Measurements from ENCODE around the gene GARNL3. TPM values are rescaled to one million over a fixed set of nuclear protein-coding genes. Genes with fewer than 3 reads are reported as not detected.
A peak's percentile ranks its signal among the peaks of the same experiment; 100 is the strongest.

Gene GARNL3
- total and polyA plus RNA-seq, 2 of the 13 experiments (the other 11 are each of a cell fraction or from before 2014, with no cell fraction given), result 3.9 to 11.0 TPM

GRCh38 chr9:127397646-127398274 is 133.2 kb downstream of the GARNL3 start (continued):
- TF ChIP-seq CSRNP1 (CRISPR knock-in tag; IDR thresholded peaks at IDR 0.05), result no peak
- TF ChIP-seq POLR2A (IDR thresholded peaks at IDR 0.05; ENCODE audit: insufficient read depth in 1 of 2, low read depth in 2 of 2, low read length in 2 of 2), result no peak
- no peak for TF ChIP-seq RORA (CRISPR knock-in tag; IDR thresholded peaks at IDR 0.05)
- TF ChIP-seq ZNF207 (IDR thresholded peaks at IDR 0.05; ENCODE audit: borderline replicate concordance), result no peak
- no peak for TF ChIP-seq NBN (conservative IDR thresholded peaks at IDR 0.05)
- TF ChIP-seq SP140L (CRISPR knock-in tag; IDR thresholded peaks at IDR 0.05; ENCODE audit: borderline replicate concordance), result no peak
- TF ChIP-seq TARDBP (CRISPR knock-in tag; IDR thresholded peaks at IDR 0.05), result no peak
- no peak for TF ChIP-seq ZNF292 (CRISPR knock-in tag; IDR thresholded peaks at IDR 0.05; ENCODE audit: borderline replicate concordance, low read depth)
- no peak for TF ChIP-seq TBX3 (IDR thresholded peaks at IDR 0.05; ENCODE audit: borderline replicate concordance)
- no peak for TF ChIP-seq ZFP1 (CRISPR knock-in tag; IDR thresholded peaks at IDR 0.05)
- no peak for TF ChIP-seq ZKSCAN5 (CRISPR knock-in tag; IDR thresholded peaks at IDR 0.05)
- no peak for TF ChIP-seq TRAFD1 (CRISPR knock-in tag; IDR thresholded peaks at IDR 0.05; ENCODE audit: borderline replicate concordance)
- peak; percentile 29 for TF ChIP-seq ZFX (CRISPR knock-in tag; IDR thresholded peaks at IDR 0.05; ENCODE audit: low read depth)
- TF ChIP-seq FOXM1 (CRISPR knock-in tag; IDR thresholded peaks at IDR 0.05), result no peak
- TF ChIP-seq ZNF792 (CRISPR knock-in tag; IDR thresholded peaks at IDR 0.05), result peak; percentile 39; the same call in 1 of the 2 replicates
- no peak for TF ChIP-seq PHF5A (CRISPR knock-in tag; IDR thresholded peaks at IDR 0.05; ENCODE audit: low read depth, unreplicated experiment)
- no peak for TF ChIP-seq HMGXB3 (CRISPR knock-in tag; IDR thresholded peaks at IDR 0.05; ENCODE audit: borderline replicate concordance)
- TF ChIP-seq ZNF614 (CRISPR knock-in tag; IDR thresholded peaks at IDR 0.05; ENCODE audit: borderline replicate concordance), result peak; percentile 38; the same call in 1 of the 2 replicates
- TF ChIP-seq ZNF850 (CRISPR knock-in tag; conservative IDR thresholded peaks at IDR 0.05), result no peak
- no peak for TF ChIP-seq RCOR2 (CRISPR knock-in tag; IDR thresholded peaks at IDR 0.05)
- TF ChIP-seq HNRNPL (IDR thresholded peaks at IDR 0.05; ENCODE audit: low read depth, low read length), result no peak
- no peak for TF ChIP-seq CERS6 (CRISPR knock-in tag; IDR thresholded peaks at IDR 0.05)
- 0 out of 2 replicates have a peak, but pooled peaks have one; percentile 53 for TF ChIP-seq ZSCAN21 (CRISPR knock-in tag; IDR thresholded peaks at IDR 0.05; ENCODE audit: borderline replicate concordance)
